Smooth muscle cell of the pulmonary artery (primary cell): ENCODE results near the gene MYBPH. TPM values are rescaled to one million over a fixed set of nuclear protein-coding genes. Genes with fewer than 3 reads are reported as not detected.

Experiments used
- total RNA-seq: library from RNA; depleted of rRNA; stranded (reverse); fragments of >200 nt; gene quantifications from 2 replicates; pipeline ENCODE4 v1.2.3, GENCODE V29; 2014

The MYBPH gene
- 0.07 TPM in 1 of 2 replicates, not detected in the other for total RNA-seq

GRCh38 chr1:203175237-203175826 is at the start of gene MYBPH:
MYBPH (minus strand) TSS chr1:203175826; CDS start chr1:203175755, 71 bp downstream.

GRCh38 chr1:203186446-203187303 is 11.0 kb upstream of the MYBPH start, which contains the start of gene CHI3L1:
CHI3L1 (minus strand) TSS chr1:203186704; CDS start chr1:203186623, 81 bp downstream.

GRCh38 chr1:203127666-203128430 is 47.8 kb downstream of the MYBPH start, which contains the start of gene ADORA1:
ADORA1 (plus strand) TSS chr1:203127726; CDS start chr1:203128842, 1,116 bp downstream.

Other genes starting within 250 kb of the MYBPH start
- 30.2 and 36.0 TPM in 2 replicates for gene KLHL12, start 248.6 kb downstream of the MYBPH start, total RNA-seq
- gene ADIPOR1, start 217.5 kb downstream of the MYBPH start, total RNA-seq = 134 and 155 TPM in 2 replicates
- 62.8 and 77.8 TPM in 2 replicates for gene CYB5R1, start 208.6 kb downstream of the MYBPH start, total RNA-seq
- 72.2 and 81.8 TPM in 2 replicates for gene TMEM183A, start 168.5 kb downstream of the MYBPH start, total RNA-seq
- 32.2 and 39.6 TPM in 2 replicates for gene PPFIA4, start 149.3 kb downstream of the MYBPH start, total RNA-seq
- gene MYOG, start 89.8 kb downstream of the MYBPH start, total RNA-seq = not detected in 2 replicates
- gene ADORA1, start 48.1 kb downstream of the MYBPH start, total RNA-seq = 0.65 and 0.96 TPM in 2 replicates
- 0.39 and 1.1 TPM in 2 replicates for gene CHI3L1, start 10.9 kb upstream of the MYBPH start, total RNA-seq
- 0.13 TPM in 1 of 2 replicates, not detected in the other for gene CHIT1, start 53.8 kb upstream of the MYBPH start, total RNA-seq
- 14.7 and 22.3 TPM in 2 replicates for gene BTG2, start 129.7 kb upstream of the MYBPH start, total RNA-seq
- gene FMOD, start 175.3 kb upstream of the MYBPH start, total RNA-seq = 11.8 and 32.6 TPM in 2 replicates